SU-DHL-6 (cell line): ENCODE results near the gene SLC1A6.

Experiments used
- H2AFZ ChIP-seq: fragments of 200-600 bp; sonication (generic); 2 replicates; pipeline ENCODE4 v1.6.1; 2014; ENCODE audit warnings: low read depth, mild to moderate bottlenecking, moderate library complexity, mixed read lengths, antibody characterized with exemption, low read length; ENCODE audit not compliant: severe bottlenecking
- H3F3A ChIP-seq: fragments of 200-600 bp; shearing (Covaris generic); 2 replicates; pipeline ENCODE4 v1.6.0; 2016; ENCODE audit warnings: antibody characterized with exemption, mild to moderate bottlenecking; ENCODE audit not compliant: insufficient read depth
- H3K27ac ChIP-seq: fragments of 200-600 bp; sonication (generic); 2 replicates; pipeline ENCODE4 v1.5.1; 2016; ENCODE audit warnings: low read depth, mild to moderate bottlenecking, low read length, moderate library complexity, mixed read lengths
- H3K27me3 ChIP-seq: fragments of 200-600 bp; sonication (generic), shearing (Covaris generic); 2 replicates; pipeline ENCODE4 v1.6.0; 2014; ENCODE audit warnings: mild to moderate bottlenecking, low read length
- H3K36me3 ChIP-seq: fragments of 200-600 bp; sonication (generic); 2 replicates; pipeline ENCODE4 v1.6.1; 2014; ENCODE audit warnings: mild to moderate bottlenecking, low read length, mixed read lengths
- H3K4me2 ChIP-seq: fragments of 300-600, 200-600 bp; shearing (Covaris generic), sonication (generic); 2 replicates; pipeline ENCODE4 v1.6.0; 2014; ENCODE audit warnings: low read length, low read depth, mild to moderate bottlenecking; ENCODE audit not compliant: poor library complexity, severe bottlenecking
- H3K4me3 ChIP-seq: fragments of 200-600 bp; sonication (generic); 2 replicates; pipeline ENCODE4 v1.5.1; 2014; ENCODE audit warnings: antibody characterized with exemption, low read length, mild to moderate bottlenecking, mixed read lengths; ENCODE audit not compliant: insufficient read depth, poor library complexity, severe bottlenecking
- H3K79me2 ChIP-seq: fragments of 200-600 bp; sonication (generic); 2 replicates; pipeline ENCODE4 v1.6.1; 2014; ENCODE audit warnings: mild to moderate bottlenecking, low read length, moderate library complexity; ENCODE audit not compliant: insufficient read depth
- H3K9ac ChIP-seq: fragments of 200-600 bp; sonication (generic); 2 replicates; pipeline ENCODE4 v1.7.0; 2014; ENCODE audit warnings: mild to moderate bottlenecking, low read length
- H3K9me2 ChIP-seq: fragments of 200-600 bp; sonication (generic); replicated peaks from 2 replicates; pipeline ENCODE4 v1.6.1; 2014; ENCODE audit warnings: low read length; ENCODE audit not compliant: insufficient read depth
- H3K9me3 ChIP-seq: fragments of 200-600 bp; sonication (generic); 2 replicates; pipeline ENCODE4 v1.6.1; 2014; ENCODE audit warnings: low read length, mixed read lengths; ENCODE audit not compliant: insufficient read depth
- H4K20me1 ChIP-seq: fragments of 200-600 bp; sonication (generic); 2 replicates; pipeline ENCODE4 v1.6.1; 2014; ENCODE audit warnings: low read depth, mild to moderate bottlenecking, antibody characterized with exemption, low read length, moderate library complexity, mixed read lengths
- EZH2phosphoT487 ChIP-seq: fragments of 200-600 bp; sonication (generic), shearing (Covaris generic); conservative IDR thresholded peaks from 2 replicates; pipeline ENCODE4 v1.6.1; 2018; ENCODE audit warnings: mild to moderate bottlenecking, antibody characterized with exemption, low read length, moderate library complexity, mixed read lengths
- TF ChIP-seq, protein P1 (sequence below): fragments of 200-600 bp; sonication (generic); IDR thresholded peaks from one replicate; pipeline ENCODE4 v1.5.1; 2017; ENCODE audit warnings: antibody characterized with exemption, mild to moderate bottlenecking, low read length, moderate library complexity; ENCODE audit not compliant: insufficient read depth, poor library complexity, severe bottlenecking

Gene SLC1A6

DNA sequence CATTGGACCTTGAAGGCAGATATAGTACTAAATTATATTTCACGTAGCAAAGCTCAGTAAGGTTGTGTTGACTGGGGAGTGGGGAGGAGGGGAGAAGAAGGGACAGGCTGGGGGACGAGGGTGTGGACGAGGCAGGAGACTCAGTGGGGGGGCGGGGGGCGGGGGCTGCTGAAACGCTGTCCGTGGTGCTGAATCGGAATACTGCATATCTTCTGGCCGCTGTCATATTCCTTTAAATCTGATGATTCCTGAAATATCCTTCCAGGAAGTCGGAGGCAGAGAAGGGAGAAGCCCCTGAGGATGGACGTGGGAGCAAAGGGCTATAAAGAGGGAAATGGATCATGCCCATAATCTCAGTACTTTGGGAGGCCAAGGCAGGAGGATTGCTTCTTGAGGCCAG, 34.9 kb upstream of the SLC1A6 start:
- Histone ChIP-seq H3K9ac (no peak overlapping the region), H3K4me2 (no peak overlapping the region)

DNA sequence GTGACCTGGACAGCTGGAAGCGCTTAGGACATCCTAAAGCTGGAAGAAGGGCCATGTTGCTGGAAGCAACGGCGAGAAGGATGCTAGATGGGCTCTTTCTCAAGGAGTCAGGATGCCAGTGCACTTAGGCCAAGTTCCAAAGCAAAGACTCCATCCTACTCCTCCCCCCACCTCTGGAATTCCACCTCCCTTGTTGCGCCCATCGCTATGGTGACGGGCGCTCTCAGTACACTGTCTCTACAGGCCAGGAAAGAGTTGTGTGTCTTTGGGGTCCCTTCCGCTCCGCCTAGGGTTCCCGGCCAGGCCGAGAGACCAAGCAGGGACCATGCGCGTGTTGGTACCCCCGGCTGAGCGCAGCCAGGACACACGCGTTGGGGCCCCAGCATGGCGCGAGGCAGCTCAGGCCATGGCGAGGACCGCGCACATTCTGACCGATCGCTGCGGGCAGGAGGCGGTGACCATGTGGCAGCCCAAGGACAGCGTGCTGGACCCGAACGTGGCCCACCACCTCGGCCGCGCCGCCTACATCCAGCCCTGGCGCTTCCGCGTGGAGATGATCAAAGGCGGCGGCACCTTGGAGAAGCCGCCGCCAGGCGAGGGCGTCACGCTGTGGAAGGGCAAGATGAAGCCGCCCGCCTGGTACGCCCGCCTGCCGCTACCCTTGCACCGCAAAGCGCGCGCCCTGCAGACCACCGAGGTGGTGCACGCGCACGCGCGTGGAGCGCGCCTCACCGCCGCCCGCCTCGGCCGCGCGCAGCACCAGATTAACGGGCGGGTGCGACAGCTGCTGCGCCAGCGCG, 31.0 kb upstream of the SLC1A6 start:
- no peaks in the 10 kb centered on the region for H3K79me2 ChIP-seq
- H2AFZ ChIP-seq, result no peak overlapping the region
- H3K4me3 ChIP-seq, result no peak overlapping the region

More for the DNA sequence above, 34.9 kb upstream of the SLC1A6 start:
- Histone ChIP-seq H2AFZ (no peak overlapping the region), H3K4me3 (no peak overlapping the region), H3K27me3 (no peaks in the 10 kb centered on the region), H3K9me3 (no peaks in the 10 kb centered on the region), H3F3A (no peaks in the 10 kb centered on the region), H3K9me2 (no peaks in the 10 kb centered on the region), H3K36me3 (no peaks in the 10 kb centered on the region), H3K79me2 (no peaks in the 10 kb centered on the region), H3K27ac (no peak overlapping the region), H4K20me1 (no peaks in the 10 kb centered on the region)
- TF ChIP-seq, protein P1, sequence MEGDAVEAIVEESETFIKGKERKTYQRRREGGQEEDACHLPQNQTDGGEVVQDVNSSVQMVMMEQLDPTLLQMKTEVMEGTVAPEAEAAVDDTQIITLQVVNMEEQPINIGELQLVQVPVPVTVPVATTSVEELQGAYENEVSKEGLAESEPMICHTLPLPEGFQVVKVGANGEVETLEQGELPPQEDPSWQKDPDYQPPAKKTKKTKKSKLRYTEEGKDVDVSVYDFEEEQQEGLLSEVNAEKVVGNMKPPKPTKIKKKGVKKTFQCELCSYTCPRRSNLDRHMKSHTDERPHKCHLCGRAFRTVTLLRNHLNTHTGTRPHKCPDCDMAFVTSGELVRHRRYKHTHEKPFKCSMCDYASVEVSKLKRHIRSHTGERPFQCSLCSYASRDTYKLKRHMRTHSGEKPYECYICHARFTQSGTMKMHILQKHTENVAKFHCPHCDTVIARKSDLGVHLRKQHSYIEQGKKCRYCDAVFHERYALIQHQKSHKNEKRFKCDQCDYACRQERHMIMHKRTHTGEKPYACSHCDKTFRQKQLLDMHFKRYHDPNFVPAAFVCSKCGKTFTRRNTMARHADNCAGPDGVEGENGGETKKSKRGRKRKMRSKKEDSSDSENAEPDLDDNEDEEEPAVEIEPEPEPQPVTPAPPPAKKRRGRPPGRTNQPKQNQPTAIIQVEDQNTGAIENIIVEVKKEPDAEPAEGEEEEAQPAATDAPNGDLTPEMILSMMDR, result no peak
- no peak for TF ChIP-seq EZH2phosphoT487

DNA sequence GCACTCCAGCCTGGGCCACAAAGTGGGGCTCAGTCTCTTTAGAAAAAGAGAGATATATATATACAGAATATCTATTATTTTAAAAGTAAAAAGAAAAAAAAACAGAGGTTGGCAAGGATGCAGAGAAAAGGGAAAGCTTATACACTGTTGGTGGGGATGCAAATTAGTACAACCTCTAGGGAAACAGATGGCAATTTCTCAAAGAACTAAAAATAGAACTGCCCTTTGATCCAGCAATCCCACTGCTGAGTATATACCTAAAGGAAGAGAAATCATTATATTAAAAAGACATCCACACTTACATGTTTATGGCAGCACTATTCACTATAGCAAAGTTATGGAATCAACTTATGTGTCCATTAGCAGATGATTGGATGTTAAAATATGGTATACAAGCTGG, 28.6 kb upstream of the SLC1A6 start:
- Histone ChIP-seq H3K4me2 (no peak overlapping the region), H2AFZ (no peak overlapping the region), H3K4me3 (no peak overlapping the region), H3K9me3 (no peaks in the 10 kb centered on the region), H3K79me2 (no peaks in the 10 kb centered on the region), H3K9ac (no peak overlapping the region), H3F3A (no peaks in the 10 kb centered on the region), H3K36me3 (no peaks in the 10 kb centered on the region), H3K27ac (no peak overlapping the region), H3K9me2 (no peaks in the 10 kb centered on the region), H3K27me3 (no peaks in the 10 kb centered on the region), H4K20me1 (no peaks in the 10 kb centered on the region)
- no peak for TF ChIP-seq EZH2phosphoT487
- TF ChIP-seq, protein P1, result no peak

More for the DNA sequence above, 31.0 kb upstream of the SLC1A6 start:
- TF ChIP-seq, protein P1, result no peak
- TF ChIP-seq EZH2phosphoT487, result no peak
- Histone ChIP-seq H3K4me2 (no peak overlapping the region), H3K36me3 (no peaks in the 10 kb centered on the region), H3K9me3 (no peaks in the 10 kb centered on the region), H3K27me3 (no peaks in the 10 kb centered on the region), H3K9me2 (no peaks in the 10 kb centered on the region), H3K9ac (no peak overlapping the region), H3F3A (no peaks in the 10 kb centered on the region), H3K27ac (no peak overlapping the region), H4K20me1 (no peaks in the 10 kb centered on the region)
